Muscle layer of colon (tissue), 2 donors: ENCODE data around the gene TNFRSF13B.
"Not testable (repeated sequence)": the region's sequence is repeated elsewhere in the genome, so short reads cannot be mapped to it uniquely, and the experiment has no call there.

Experiments used
- H3K27ac ChIP-seq: one replicate; pipeline ENCODE4 v1.7.0; 2013; ENCODE audit warnings: low read depth, mild to moderate bottlenecking, low read length, moderate library complexity
- H3K27me3 ChIP-seq, 2 donors: one replicate each; pipeline ENCODE4 v1.7.0; 2013; ENCODE audit warnings: low read length in 2 of 2, mild to moderate bottlenecking in 2 of 2; ENCODE audit not compliant: insufficient read depth in 2 of 2, control insufficient read depth in 1 of 2
- H3K36me3 ChIP-seq: one replicate; pipeline ENCODE4 v1.7.0; 2013; ENCODE audit warnings: mild to moderate bottlenecking, low read length; ENCODE audit not compliant: insufficient read depth
- H3K4me1 ChIP-seq: one replicate; pipeline ENCODE4 v1.7.0; 2013; ENCODE audit warnings: mild to moderate bottlenecking, low read length; ENCODE audit not compliant: insufficient read depth
- H3K4me3 ChIP-seq, 2 donors: one replicate each; pipeline ENCODE4 v1.7.0; 2013; ENCODE audit warnings: low read length in 2 of 2, low read depth in 1 of 2, mild to moderate bottlenecking in 1 of 2, moderate library complexity in 1 of 2
- H3K9ac ChIP-seq: one replicate; pipeline ENCODE4 v1.7.0; 2013; ENCODE audit warnings: low read length
- H3K9me3 ChIP-seq: one replicate; pipeline ENCODE4 v1.7.0; 2013; ENCODE audit warnings: mild to moderate bottlenecking, low read length
- donor health status: abdominal sarcoma.
- donor health status: Adenocarcinoma of cecum.

The TNFRSF13B gene

DNA sequence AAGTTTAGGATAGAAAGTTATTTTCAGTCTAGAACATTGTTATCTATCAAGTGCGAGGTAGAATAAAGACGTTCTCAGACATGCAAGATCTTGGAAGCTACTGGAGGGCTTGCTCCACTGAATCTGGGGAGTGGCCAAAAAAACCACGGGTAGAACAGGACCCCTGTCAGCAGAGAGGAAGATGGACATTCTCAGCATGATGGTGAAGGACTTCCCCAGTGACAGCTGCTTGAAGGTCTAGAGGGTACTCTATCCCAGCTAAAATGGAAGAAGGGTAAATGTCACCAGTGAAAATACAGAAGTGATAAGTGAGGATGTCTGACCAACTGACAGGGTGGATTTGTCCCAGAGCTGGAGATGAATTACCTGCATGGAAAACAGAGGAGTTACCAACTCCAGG lies 10.1 kb downstream of the TNFRSF13B start:
- H3K9me3 ChIP-seq: no peaks in the 10 kb centered on the region
- peaks cover 0 to 4% of the 10 kb centered on the region in 2 donors for H3K27me3 ChIP-seq
- no peaks in the 10 kb centered on the region for H3K36me3 ChIP-seq
- no peak overlapping the region for H3K27ac ChIP-seq
- H3K9ac ChIP-seq: no peak overlapping the region
- no peaks in the 10 kb centered on the region for H3K4me1 ChIP-seq
- no peak overlapping the region for H3K4me3 ChIP-seq

DNA sequence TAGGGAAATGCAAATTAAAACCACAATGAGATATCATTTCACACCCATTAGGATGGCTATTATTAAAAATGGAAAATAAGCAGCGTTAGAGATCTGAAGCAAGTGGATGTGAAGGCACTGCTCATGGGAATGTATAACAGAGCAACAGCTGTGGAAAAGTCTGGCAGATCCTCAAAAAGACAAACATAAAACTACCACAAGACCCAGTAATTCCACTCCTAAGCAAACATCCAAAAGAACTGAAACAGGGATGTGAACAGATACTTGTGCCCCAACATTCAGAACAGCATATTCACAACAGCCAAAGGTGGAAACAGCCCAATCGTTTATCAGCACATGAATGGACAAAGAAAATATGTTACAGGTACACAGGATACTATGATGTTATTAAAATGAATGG lies 10.9 kb downstream of the TNFRSF13B start:
- not testable (repeated sequence) for H3K36me3 ChIP-seq, H3K9ac ChIP-seq, H3K4me3 ChIP-seq, H3K9me3 ChIP-seq, H3K4me1 ChIP-seq, H3K27ac ChIP-seq, H3K27me3 ChIP-seq

DNA sequence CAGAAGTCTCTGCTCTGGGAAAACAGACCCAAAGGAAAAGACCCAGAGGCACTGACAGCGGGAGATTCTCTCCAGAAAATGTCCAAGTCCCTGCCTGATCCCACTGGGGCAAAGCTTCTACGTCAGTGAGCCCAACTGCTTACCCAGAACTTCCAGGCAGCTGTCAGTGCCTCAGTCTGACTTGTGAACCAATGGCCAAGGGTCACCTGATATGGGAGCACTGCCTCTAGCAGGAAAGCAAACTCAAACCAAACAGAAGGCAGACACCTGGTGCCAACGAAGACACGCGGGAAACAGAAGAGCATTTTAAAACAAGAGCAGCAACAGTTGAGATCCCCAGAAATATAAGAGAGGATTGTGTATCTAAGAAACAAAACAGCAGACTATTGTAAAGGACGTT lies 16.9 kb downstream of the TNFRSF13B start:
- H3K4me3 ChIP-seq, H3K9me3 ChIP-seq, H3K27me3 ChIP-seq, H3K9ac ChIP-seq, H3K36me3 ChIP-seq, H3K27ac ChIP-seq, H3K4me1 ChIP-seq: not testable (repeated sequence)

DNA sequence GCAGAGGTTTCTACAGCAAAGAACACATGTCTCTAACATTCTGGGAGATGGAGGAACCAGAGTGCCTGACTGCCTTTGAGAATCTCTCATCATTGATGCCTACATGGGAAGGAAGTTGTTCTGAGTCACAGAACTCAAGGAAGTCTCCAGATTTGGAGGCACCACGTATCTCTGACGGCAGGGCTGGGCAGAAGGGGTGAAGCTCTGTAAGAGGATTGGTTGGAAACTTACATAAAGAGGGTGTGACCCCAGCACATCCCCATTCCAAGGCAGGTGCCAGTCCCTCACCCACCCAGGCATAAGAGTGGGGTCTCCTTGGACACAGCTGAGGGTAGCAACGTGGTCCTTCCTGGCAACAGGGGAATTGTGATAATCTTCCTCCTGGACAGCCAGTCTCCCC lies 17.4 kb downstream of the TNFRSF13B start:
- Histone ChIP-seq H3K27ac (no peak overlapping the region), H3K4me3 (no peak overlapping the region), H3K4me1 (no peaks in the 10 kb centered on the region), H3K9me3 (no peaks in the 10 kb centered on the region), H3K27me3 (no peaks in the 10 kb centered on the region), H3K9ac (no peak overlapping the region), H3K36me3 (no peaks in the 10 kb centered on the region)

DNA sequence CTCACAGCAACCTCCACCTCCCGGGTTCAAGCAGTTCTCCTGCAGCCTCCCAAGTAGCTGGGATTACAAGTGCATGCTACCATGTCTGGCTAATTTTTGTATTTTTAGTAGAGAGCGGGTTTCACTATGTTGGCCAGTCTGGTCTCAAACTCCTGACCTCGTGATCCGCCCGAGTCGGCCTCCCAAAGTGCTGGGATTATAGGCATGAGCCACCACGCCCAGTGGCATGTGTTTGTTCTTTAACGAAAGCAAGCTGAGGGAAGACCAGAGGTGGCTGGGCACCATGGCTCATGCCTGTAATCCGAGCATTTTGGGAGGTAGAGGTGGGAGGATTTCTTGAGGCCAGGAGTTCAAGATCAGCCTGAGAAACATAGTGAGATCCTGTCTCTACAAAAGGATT lies 18.1 kb downstream of the TNFRSF13B start:
- H3K4me3 ChIP-seq: no peak overlapping the region
- peaks cover 3% of the 10 kb centered on the region for H3K9me3 ChIP-seq
- no peaks in the 10 kb centered on the region for H3K4me1 ChIP-seq
- H3K36me3 ChIP-seq: no peaks in the 10 kb centered on the region
- no peaks in the 10 kb centered on the region for H3K27me3 ChIP-seq
- H3K27ac ChIP-seq: no peak overlapping the region
- no peak overlapping the region for H3K9ac ChIP-seq

DNA sequence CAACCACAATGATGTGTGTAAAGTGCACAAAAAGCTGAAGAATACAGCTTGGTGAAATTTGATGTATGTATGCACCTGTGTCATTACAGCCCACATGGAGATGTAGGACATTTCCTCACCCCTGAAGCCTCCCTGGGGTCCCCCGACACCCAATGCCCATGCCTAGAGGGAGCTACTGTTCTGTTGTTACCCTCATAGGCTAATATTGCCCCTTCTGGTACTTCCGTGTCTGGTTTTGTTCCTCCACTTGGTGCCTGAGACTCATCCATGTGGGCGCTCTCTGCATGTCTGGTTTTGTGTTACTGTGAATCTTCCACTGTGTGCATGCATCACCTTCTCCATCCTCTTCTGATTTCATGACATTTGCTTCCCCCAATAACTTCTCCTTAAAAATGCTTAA lies 18.6 kb downstream of the TNFRSF13B start:
- Histone ChIP-seq H3K4me1 (no peaks in the 10 kb centered on the region), H3K9me3 (peaks cover 3% of the 10 kb centered on the region), H3K9ac (no peak overlapping the region), H3K27me3 (no peaks in the 10 kb centered on the region), H3K36me3 (no peaks in the 10 kb centered on the region), H3K4me3 (no peak overlapping the region), H3K27ac (no peak overlapping the region)

DNA sequence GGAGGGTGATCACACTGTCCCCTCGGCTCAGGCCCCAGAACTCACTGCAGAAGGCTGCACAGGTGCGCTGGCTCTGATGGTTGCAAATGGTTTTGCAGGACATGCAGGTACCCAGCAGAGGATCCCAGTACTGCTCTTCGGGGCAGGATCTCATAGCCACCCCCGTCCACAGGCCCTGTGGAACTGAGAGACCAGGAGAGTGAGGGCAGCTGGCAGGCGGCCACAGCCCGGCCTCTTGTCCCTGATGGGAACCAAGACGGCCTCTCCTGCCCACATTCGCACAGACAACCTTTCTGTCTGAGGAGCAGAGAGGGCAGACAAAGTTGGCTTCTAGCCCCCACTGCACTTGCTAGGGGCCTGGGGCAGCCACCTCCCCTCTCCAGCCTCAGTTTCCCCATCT lies 19.5 kb downstream of the TNFRSF13B start:
- H3K27ac ChIP-seq: no peak overlapping the region
- no peaks in the 10 kb centered on the region for H3K36me3 ChIP-seq
- H3K27me3 ChIP-seq: no peaks in the 10 kb centered on the region
- no peak overlapping the region for H3K4me3 ChIP-seq
- no peak overlapping the region for H3K9ac ChIP-seq
- H3K4me1 ChIP-seq: no peaks in the 10 kb centered on the region
- peaks cover 3% of the 10 kb centered on the region for H3K9me3 ChIP-seq

DNA sequence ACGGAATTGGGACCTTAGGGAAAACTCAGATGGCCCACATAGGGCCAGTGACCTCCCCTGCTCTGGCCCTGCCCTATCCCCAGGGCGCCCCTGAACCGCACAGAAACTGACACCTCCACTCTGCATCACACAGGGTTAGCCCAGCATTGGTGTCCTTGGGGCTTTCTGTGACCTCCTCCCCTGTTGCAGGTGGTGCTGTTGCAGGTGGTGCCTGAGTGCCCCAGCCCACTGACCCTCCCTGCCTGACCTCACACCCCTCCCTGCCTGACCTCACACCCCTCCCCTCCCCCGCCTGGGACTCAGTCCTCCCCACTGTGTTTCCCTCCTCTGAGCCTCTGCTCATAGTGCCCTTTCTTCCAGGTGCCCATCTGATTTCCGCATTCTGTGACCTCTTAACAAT lies 21.4 kb downstream of the TNFRSF13B start:
- Histone ChIP-seq H3K27ac (no peak overlapping the region), H3K4me3 (no peak overlapping the region), H3K9me3 (peaks cover 3% of the 10 kb centered on the region), H3K36me3 (no peaks in the 10 kb centered on the region), H3K27me3 (no peaks in the 10 kb centered on the region), H3K4me1 (no peaks in the 10 kb centered on the region), H3K9ac (no peak overlapping the region)

GRCh38 chr17:16948587-16949376 lies 23.1 kb downstream of the TNFRSF13B start:
- no peak overlapping the region for H3K27ac ChIP-seq
- H3K36me3 ChIP-seq: no peaks in the 10 kb centered on the region

DNA sequence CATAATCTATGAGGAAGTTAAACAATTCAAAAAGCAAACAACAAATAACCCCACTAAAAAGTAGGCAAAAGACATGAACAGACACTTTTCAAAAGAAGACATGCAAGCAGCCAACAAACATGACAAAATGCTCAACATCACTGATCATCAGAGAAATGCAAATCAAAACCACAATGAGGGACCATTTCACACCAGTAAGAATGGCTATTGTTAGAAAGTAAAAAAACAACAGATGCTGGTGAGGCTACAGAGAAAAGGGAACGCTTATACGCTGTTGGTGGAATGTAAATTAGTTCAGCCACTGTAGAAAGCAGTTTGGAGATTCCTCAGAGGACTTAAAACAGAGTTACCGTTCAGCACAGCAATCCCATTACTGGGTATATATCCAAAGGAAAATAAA lies 24.4 kb downstream of the TNFRSF13B start:
- Histone ChIP-seq H3K36me3 (no peaks in the 10 kb centered on the region), H3K27ac (no peak overlapping the region), H3K4me1 (no peaks in the 10 kb centered on the region)

More at GRCh38 chr17:16948587-16949376, 23.1 kb downstream of the TNFRSF13B start:
- Histone ChIP-seq H3K9ac (no peak overlapping the region), H3K4me3 (no peak overlapping the region), H3K27me3 (no peaks in the 10 kb centered on the region), H3K4me1 (no peaks in the 10 kb centered on the region), H3K9me3 (peaks cover 3% of the 10 kb centered on the region)

GRCh38 chr17:16945663-16946218 lies 26.2 kb downstream of the TNFRSF13B start:
- H3K27me3 ChIP-seq: no peaks in the 10 kb centered on the region
- H3K9ac ChIP-seq: no peak overlapping the region
- H3K4me1 ChIP-seq: no peaks in the 10 kb centered on the region
- no peaks in the 10 kb centered on the region for H3K36me3 ChIP-seq
- H3K4me3 ChIP-seq: no peak overlapping the region
- no peak overlapping the region for H3K27ac ChIP-seq
- peaks cover 3% of the 10 kb centered on the region for H3K9me3 ChIP-seq

More for the DNA sequence above, 24.4 kb downstream of the TNFRSF13B start:
- Histone ChIP-seq H3K4me3 (no peak overlapping the region), H3K9ac (no peak overlapping the region), H3K9me3 (peaks cover 3% of the 10 kb centered on the region), H3K27me3 (no peaks in the 10 kb centered on the region)

DNA sequence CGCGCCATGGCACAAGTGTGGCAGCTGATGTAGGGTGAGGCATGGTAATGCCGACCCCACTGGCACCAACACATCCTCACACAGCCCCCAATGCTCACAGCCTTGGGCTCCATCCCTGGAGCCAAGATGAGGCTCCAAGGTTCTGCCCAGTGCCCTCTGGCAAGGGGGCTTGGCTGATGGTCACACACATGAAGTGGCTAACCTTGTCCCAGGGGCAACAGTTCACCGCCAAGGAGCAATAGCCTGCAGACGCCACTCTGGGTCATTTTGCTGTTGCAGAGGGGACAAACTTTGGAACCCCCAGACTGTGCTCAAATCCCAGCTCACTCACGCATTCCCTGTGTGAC lies 26.8 kb downstream of the TNFRSF13B start:
- no peak overlapping the region for H3K4me3 ChIP-seq
- H3K9ac ChIP-seq: no peak overlapping the region
- no peaks in the 10 kb centered on the region for H3K27me3 ChIP-seq
- H3K36me3 ChIP-seq: no peaks in the 10 kb centered on the region
- H3K4me1 ChIP-seq: no peaks in the 10 kb centered on the region
- no peak overlapping the region for H3K27ac ChIP-seq
- peaks cover 3% of the 10 kb centered on the region for H3K9me3 ChIP-seq
